CD4-positive, alpha-beta T cell (primary cell): ENCODE data around the gene ZNF423. TPM values are rescaled to one million over a fixed set of nuclear protein-coding genes. Genes with fewer than 3 reads are reported as not detected.
A peak's percentile ranks its signal among the peaks of the same experiment; 100 is the strongest.

Experiments used
- ATAC-seq: fragments of 200-7000 bp; cut with Tn5 transposase; one replicate; pipeline ENCODE4 v1.10.0; 2022; ENCODE audit warnings: mild to moderate bottlenecking; ENCODE audit not compliant: poor library complexity
- CTCF ChIA-PET: fragments of 350-600 bp; sonication (Branson Sonifier 250); formaldehyde crosslinking; loops from one replicate; lab custom pipeline; 2021; ENCODE audit warnings: antibody characterized with exemption, inconsistent platforms; lab: Charles Lee
- POLR2A ChIA-PET: fragments of 350-600 bp; sonication (Branson Sonifier 250); formaldehyde crosslinking; loops from one replicate; lab custom pipeline; 2021; ENCODE audit warnings: antibody characterized with exemption, inconsistent platforms; lab: Charles Lee
- DNase-seq, 14 experiments: peaks; one replicate each; pipeline ENCODE4 v3.0.0-alpha.2; 2013 to 2020; ENCODE audit warnings: mixed read lengths in 2 of 14
- H3K27ac ChIP-seq, 2 donors: one replicate each; pipeline versions ENCODE4 v1.5.1 to v1.7.0; 2013; ENCODE audit warnings: low read length in 2 of 2, low read depth in 1 of 2, mild to moderate bottlenecking in 1 of 2
- H3K27me3 ChIP-seq, 2 experiments: 1 replicate in 1 of 2; 2 replicates in 1 of 2; pipeline versions ENCODE4 v1.6.1 to v1.7.0; 2013; ENCODE audit warnings: low read length in 2 of 2, control low read depth in 1 of 2, mild to moderate bottlenecking in 1 of 2, moderate library complexity in 1 of 2; ENCODE audit not compliant: insufficient read depth in 2 of 2, control insufficient read depth in 1 of 2
- H3K36me3 ChIP-seq: one replicate; pipeline ENCODE4 v1.6.1; 2013; ENCODE audit warnings: low read length, control low read depth; ENCODE audit not compliant: insufficient read depth
- H3K4me1 ChIP-seq: one replicate; pipeline ENCODE4 v1.6.1; 2013; ENCODE audit warnings: low read length, control low read depth; ENCODE audit not compliant: insufficient read depth
- H3K4me3 ChIP-seq: one replicate; pipeline ENCODE4 v1.5.1; 2013; ENCODE audit warnings: mild to moderate bottlenecking, low read length, moderate library complexity
- H3K9me3 ChIP-seq, 2 experiments: 1 replicate in 1 of 2; 2 replicates in 1 of 2; pipeline versions ENCODE4 v1.6.1 to v1.7.0; 2013; ENCODE audit warnings: low read length in 2 of 2, mild to moderate bottlenecking in 2 of 2, control low read depth in 1 of 2, moderate library complexity in 1 of 2; ENCODE audit not compliant: control insufficient read depth in 1 of 2, insufficient read depth in 1 of 2
- H3K27ac Mint-ChIP-seq: one replicate; pipeline ENCODE4 v1.8.0; 2020; ENCODE audit warnings: mixed read lengths
- H3K27me3 Mint-ChIP-seq: one replicate; pipeline ENCODE4 v1.8.0; 2021; ENCODE audit warnings: mixed read lengths
- H3K36me3 Mint-ChIP-seq: one replicate; pipeline ENCODE4 v1.8.0; 2021; ENCODE audit warnings: low read depth, mixed read lengths
- H3K4me1 Mint-ChIP-seq: one replicate; pipeline ENCODE4 v1.8.0; 2021; ENCODE audit warnings: low read depth, mixed read lengths
- H3K4me3 Mint-ChIP-seq: one replicate; pipeline ENCODE4 v1.8.0; 2020; ENCODE audit warnings: mild to moderate bottlenecking, mixed read lengths
- H3K9me3 Mint-ChIP-seq: one replicate; pipeline ENCODE4 v1.8.0; 2020; ENCODE audit warnings: mixed read lengths
- CTCF ChIP-seq: fragments of 200-600 bp; IDR thresholded peaks from one replicate; pipeline ENCODE4 v1.8.0; 2022; ENCODE audit warnings: antibody characterized with exemption, mild to moderate bottlenecking
- intact Hi-C, 2 experiments: fragments of 100-400 bp; cut with DNase I in 1 of 2; cut with micrococcal nuclease in 1 of 2; formaldehyde crosslinking; loops; one replicate each; pipeline versions ENCODE4 v1.15.1 to v1.9.0; 2023 to 2025; cut with DNase I, micrococcal nuclease
- total RNA-seq, 174 experiments: library from RNA in 2 of 174; stranded (reverse) in 2 of 174; gene quantifications; one replicate each; pipeline ENCODE4 v1.2.3 and lab custom pipeline; 2021 to 2026

Gene ZNF423
- total RNA-seq, 2 experiments from 2014 or later = not detected

- peak in 2 of 14 experiments; percentile 35 to 37 for DNase-seq
- Mint-ChIP-seq H3K4me3 (peak overlapping the region; percentile 59), H3K36me3 (no peaks in the 10 kb centered on the region), H3K4me1 (peaks cover 71% of the 10 kb centered on the region), H3K27ac (peak overlapping the region; percentile 92), H3K9me3 (no peaks in the 10 kb centered on the region), H3K27me3 (no peaks in the 10 kb centered on the region)
- peak overlapping the region; percentile 47 to 75 for H3K27ac ChIP-seq
- ChIA-PET POLR2A (interaction anchor here (1.0 to 1.4 kb wide), 2 partner anchors 14 to 23 kb away, joined by 3 read pairs; no protein-coding TSS in a partner anchor), CTCF (interaction anchor here (1.1 to 2.5 kb wide), 2 partner anchors 29 to 1343 kb away, joined by 3 to 5 read pairs; no protein-coding TSS in a partner anchor)
- H3K4me1 ChIP-seq = peaks cover 57% of the 10 kb centered on the region
- peak; percentile 6 for ATAC-seq
- intact Hi-C loops = loop anchor here in 1 of 2 experiments (1.0 kb wide), 1 partner anchor 22 kb away; no protein-coding TSS in a partner anchor
- H3K9me3 ChIP-seq = no peaks in the 10 kb centered on the region
- H3K27me3 ChIP-seq = no peaks in the 10 kb centered on the region
- H3K36me3 ChIP-seq = no peaks in the 10 kb centered on the region
- H3K4me3 ChIP-seq = no peak overlapping the region
- TF ChIP-seq CTCF = no peak
Measured at GRCh38 chr16:49462989-49463371, 392.9 kb downstream of the ZNF423 start.

GRCh38 chr16:49462362-49462988 lies 393.4 kb downstream of the ZNF423 start:
- Mint-ChIP-seq H3K4me1 (peaks cover 71% of the 10 kb centered on the region), H3K27ac (peak overlapping the region; percentile 92), H3K9me3 (no peaks in the 10 kb centered on the region), H3K27me3 (no peaks in the 10 kb centered on the region), H3K4me3 (peak overlapping the region; percentile 46), H3K36me3 (no peaks in the 10 kb centered on the region)
- ATAC-seq = peak; percentile 22
- no peaks in the 10 kb centered on the region for H3K36me3 ChIP-seq
- peak in 3 of 14 experiments; percentile 31 to 50 (median 35) for DNase-seq
- ChIA-PET CTCF (interaction anchor here (2.5 kb wide), 1 partner anchor 30 kb away, joined by 5 read pairs; no protein-coding TSS in a partner anchor), POLR2A (interaction anchor here (1.0 kb wide), 1 partner anchor 24 kb away, joined by 3 read pairs; no protein-coding TSS in a partner anchor)
- intact Hi-C loops = no loop called here
- peak overlapping the region; percentile 52 to 75 for H3K27ac ChIP-seq
- H3K27me3 ChIP-seq = no peaks in the 10 kb centered on the region
- TF ChIP-seq CTCF = no peak
- no peak overlapping the region for H3K4me3 ChIP-seq
- H3K9me3 ChIP-seq = no peaks in the 10 kb centered on the region
- H3K4me1 ChIP-seq = peaks cover 57% of the 10 kb centered on the region

GRCh38 chr16:49461517-49461951 lies 394.4 kb downstream of the ZNF423 start:
- ChIA-PET CTCF (no interaction called here), POLR2A (no interaction called here)
- no peak for TF ChIP-seq CTCF
- no peak overlapping the region for H3K27ac ChIP-seq
- ATAC-seq (no peak), DNase-seq (peak in 1 of 14 experiments; percentile 16)
- H3K4me1 ChIP-seq = peaks cover 57% of the 10 kb centered on the region
- H3K36me3 ChIP-seq = no peaks in the 10 kb centered on the region
- Mint-ChIP-seq H3K27ac (peak overlapping the region; percentile 92), H3K9me3 (no peaks in the 10 kb centered on the region), H3K36me3 (no peaks in the 10 kb centered on the region), H3K4me3 (no peak overlapping the region), H3K4me1 (peaks cover 68% of the 10 kb centered on the region), H3K27me3 (no peaks in the 10 kb centered on the region)
- no peaks in the 10 kb centered on the region for H3K27me3 ChIP-seq
- H3K9me3 ChIP-seq = no peaks in the 10 kb centered on the region
- intact Hi-C loops = loop anchor here in 1 of 2 experiments (2.0 kb wide), 1 partner anchor 19 kb away; no protein-coding TSS in a partner anchor
- H3K4me3 ChIP-seq = no peak overlapping the region
